ENCODE measurements around the gene MED26.

Gene MED26

GRCh38 chr19:16587833-16588823 lies 39.9 kb downstream of the MED26 start:
- peak in 3 of 4 experiments; percentile 33 to 47 (median 42) for DNase-seq

DNA sequence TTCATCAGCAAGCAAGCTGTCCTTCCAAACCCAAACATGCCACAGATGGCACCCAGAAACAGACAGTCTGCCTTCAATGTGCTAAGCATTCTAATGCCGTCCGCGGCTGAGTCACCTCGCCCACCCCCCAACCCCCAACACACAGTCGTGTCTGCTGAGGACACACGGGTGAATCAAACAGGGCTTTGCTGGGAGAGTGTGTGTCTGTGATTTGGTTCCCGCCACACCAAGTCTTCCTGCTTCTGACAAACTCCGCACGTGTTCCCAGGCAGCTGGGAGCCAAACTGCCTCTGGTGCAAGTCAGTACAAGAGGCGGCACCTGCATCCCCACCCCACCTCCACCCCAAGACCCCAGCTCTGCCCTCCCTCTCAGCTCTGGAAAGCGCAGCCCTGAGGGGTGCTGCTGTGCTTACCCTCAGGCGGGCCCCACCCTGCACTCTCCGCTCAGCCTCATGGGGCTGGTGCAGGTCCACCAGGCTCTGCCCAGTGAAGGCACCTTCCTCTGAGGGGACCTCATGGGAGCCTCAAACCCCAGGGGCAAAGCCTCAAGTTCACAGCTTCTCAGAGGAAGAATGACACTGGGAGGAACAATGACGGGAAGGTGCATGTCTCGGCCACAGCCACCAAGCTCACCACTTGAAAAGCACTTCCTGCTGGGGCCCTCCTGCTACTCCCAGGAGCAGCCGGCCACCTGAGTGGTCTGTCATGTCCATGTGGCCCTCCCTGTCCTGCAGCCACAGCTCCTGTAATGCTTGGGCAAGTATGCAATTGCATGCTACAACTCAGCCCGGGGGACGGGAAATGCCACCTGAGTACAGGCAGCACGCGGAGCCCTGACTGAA lies 40.8 kb downstream of the MED26 start:
- DNase-seq, result peak in 2 of 4 experiments; percentile 38 to 43

- no peak for DNase-seq
These were observed 41.5 kb downstream of the MED26 start for GRCh38 chr19:16586477-16586871.

GRCh38 chr19:16585808-16586476 lies 42.1 kb downstream of the MED26 start:
- no peak for DNase-seq

DNA sequence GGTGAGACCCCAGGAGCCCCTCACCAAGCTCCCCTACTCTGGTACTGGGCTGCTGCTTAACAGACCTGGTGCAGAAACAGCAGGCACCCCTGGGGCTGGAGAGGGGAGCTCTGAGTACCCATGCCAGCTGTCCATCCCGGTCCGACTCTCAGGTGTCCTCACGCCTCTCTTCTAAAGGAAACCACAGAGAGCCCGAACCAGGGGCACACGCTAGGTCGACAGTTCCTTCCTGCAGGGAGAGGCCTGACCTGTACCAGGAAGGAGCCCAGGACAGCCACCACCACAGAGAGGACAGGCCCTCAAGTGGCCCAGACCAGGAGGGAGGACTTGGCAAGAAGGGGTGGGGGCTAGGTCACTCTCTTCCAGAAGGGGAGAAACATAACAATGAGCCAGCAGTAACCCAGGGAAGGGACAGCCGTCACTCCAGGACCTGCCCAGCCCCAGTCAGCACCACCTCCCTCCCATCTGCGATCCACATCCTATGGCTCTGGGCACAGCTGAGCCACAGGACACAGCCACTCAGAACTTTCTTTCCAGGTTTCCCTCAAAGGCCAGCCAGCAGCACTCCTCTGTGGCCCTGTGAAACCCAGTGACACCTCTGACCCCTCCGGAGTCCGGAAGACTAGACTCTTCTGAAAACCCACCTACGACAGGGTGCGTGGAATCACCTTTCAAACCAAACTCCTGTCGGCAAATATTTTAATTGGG lies 42.8 kb downstream of the MED26 start:
- no peak for DNase-seq

GRCh38 chr19:16584248-16585093 lies 43.5 kb downstream of the MED26 start:
- DNase-seq, result peak; percentile 48 to 73 (median 64)

DNA sequence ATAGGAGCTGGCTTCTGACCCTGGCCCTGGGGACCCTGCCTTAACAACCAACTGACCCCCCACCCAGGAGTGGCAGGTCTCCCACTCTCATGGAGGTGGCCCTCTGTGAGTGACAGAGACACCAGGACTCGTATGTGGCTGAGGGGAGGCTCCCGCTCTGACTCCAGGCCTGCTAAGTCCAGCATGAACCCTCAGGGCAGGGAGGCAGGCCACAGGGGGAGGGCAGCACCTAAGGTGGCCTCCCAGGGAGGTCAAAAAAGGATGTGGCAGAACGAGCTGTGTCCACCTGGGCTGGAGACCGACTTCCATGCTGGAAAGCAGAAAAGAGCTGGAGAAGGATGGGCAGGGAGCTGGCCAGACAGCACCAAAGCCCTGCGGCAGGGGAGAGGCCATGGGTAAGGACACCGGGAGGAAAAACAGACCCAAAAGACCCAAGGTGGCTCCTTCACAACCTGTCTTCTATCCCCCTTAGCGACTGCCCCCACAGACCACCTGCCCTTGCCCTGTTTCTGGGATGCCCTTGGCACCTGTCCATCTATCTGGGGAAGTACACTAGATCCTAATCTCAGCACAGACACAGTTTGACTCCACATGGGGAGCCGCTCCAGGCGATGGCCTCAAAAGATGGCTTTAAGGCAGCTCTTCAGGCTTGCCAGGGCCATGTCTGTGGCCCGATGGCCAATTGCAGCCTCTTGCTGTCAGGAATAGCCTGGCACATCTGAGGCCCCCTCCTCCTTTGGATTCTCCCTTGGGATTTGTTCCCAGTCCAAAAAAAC lies 45.3 kb downstream of the MED26 start:
- no peak for DNase-seq

DNA sequence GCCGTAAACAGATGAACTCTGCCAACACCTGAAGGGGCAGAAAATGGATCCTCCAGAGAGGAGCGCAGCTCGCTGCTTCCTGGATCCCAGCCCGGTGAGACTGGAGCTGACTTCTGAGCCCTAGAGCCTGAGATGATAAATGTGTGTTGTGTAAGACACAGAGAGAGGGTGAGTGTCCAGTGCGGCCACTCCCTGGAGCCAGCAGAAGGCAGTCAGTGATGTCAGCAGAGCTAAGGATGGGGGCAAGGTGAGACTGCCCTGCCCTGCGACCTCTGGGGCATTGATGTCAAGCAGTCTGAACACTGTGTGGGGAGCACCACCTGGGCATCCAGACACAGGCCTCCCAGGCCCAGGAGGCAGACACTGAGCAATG lies 46.0 kb downstream of the MED26 start:
- no peak for DNase-seq

DNA sequence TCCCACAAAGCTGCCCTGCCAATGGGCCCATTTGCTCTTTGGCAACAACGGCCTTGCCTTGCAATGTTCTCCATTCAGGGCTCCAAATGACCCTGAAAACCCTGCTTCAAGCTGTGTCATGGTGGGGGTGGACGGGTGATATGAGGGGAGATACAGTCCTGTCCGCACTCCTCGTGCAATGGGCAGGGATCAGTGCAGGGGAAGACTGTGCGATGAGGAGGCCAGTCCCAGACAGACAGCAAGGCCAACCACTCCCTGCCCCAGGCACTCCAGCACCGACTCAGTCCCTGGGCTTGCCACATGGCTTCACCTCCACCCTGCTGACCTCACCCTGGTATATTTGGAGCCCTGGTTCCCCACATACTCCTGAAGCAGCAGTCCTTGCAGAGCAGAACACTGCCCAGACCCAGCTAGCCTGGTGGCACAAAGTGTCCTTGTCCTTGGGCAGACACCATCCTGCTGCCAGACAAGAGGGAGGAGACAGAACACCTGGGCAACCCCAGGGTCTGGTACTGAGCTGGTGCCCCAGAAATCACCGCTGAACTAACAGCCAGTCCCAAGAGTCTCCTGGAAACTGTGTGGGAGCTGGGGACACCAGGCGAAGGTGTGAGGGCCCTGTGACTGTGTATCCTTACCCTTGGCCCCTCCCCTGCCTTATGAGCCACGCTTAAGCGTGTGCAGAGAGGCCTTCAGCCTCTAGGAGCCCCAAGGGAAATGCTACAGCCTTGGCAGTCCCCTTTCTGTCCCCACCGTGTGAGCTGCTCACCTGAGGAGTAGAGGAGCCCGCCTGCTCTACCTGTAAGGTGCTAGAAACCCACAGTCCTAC lies 46.6 kb downstream of the MED26 start:
- no peak for DNase-seq

- no peak for DNase-seq
These were observed 48.6 kb downstream of the MED26 start for GRCh38 chr19:16579381-16579780.

DNA sequence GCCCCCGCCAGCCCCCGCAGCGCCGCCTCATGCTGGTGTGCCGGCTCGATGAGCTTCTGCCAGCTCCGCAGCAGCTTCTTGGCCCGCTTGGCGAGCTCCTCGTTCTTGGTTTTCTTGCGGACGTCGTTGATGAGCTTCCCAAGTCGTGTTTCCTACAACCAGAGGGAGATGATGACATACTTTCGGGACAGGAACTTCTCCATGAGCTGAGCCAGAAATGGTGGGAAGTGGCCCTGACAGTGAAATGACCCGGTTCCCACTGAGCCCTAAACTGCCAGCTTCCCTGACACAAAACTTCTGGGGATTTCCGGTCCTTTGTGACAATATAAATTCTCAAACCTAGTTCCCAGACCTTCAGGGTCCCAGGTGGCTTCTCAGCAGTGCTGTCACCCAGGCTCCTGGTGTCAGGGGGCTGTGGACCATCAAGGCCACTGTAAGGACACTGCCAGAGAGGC lies 50.4 kb downstream of the MED26 start:
- no peak for DNase-seq

DNA sequence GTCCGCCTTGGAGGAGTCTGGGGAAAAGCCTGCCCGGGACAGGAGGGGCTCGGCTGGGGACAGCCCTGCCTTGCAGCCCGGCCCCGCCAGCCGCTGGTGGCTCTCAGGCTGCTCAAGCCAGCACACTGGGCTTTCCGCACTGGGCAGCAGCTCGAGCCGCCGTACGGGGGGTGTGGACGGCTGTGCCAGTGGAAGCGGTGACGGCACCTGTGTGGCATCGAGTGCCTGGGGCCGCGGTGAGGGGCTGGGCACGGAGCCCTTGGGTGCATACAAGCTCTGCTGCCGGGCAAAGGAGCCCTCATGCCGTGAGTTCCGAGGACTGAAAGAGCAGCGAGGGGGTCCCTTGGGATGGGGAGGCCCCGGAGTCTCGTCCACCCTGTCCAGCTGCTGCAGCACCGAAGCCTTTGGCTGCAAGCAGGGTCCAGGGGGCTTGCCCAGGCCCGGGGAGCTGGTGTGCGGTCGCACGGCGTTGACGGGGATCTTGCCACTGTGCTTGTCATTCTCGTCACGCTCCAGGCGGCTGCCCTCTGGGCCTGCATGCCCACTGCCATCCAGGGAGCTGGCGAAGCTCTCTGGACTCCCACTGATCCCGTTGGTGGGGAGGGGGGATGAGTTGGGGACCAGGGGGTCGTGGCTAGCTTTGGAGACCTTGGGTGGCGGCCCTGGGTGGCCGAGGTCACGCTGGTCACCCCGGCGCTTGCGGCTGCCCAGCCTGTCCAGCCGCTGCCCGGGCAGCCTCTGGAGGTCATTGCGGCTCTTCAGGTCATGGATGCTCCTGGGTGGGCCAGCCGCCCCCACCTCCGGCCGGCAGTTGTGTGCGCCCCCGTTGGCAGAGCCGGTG lies 51.1 kb downstream of the MED26 start:
- no peak for DNase-seq

- no peak for DNase-seq
These were observed 51.9 kb downstream of the MED26 start for GRCh38 chr19:16575861-16576689.

- DNase-seq, result no peak
These were observed 52.7 kb downstream of the MED26 start for GRCh38 chr19:16575282-16575681.

GRCh38 chr19:16573925-16574324 lies 54.1 kb downstream of the MED26 start:
- no peak for DNase-seq

- DNase-seq, result no peak
These were observed 54.7 kb downstream of the MED26 start for GRCh38 chr19:16573296-16573695.

DNA sequence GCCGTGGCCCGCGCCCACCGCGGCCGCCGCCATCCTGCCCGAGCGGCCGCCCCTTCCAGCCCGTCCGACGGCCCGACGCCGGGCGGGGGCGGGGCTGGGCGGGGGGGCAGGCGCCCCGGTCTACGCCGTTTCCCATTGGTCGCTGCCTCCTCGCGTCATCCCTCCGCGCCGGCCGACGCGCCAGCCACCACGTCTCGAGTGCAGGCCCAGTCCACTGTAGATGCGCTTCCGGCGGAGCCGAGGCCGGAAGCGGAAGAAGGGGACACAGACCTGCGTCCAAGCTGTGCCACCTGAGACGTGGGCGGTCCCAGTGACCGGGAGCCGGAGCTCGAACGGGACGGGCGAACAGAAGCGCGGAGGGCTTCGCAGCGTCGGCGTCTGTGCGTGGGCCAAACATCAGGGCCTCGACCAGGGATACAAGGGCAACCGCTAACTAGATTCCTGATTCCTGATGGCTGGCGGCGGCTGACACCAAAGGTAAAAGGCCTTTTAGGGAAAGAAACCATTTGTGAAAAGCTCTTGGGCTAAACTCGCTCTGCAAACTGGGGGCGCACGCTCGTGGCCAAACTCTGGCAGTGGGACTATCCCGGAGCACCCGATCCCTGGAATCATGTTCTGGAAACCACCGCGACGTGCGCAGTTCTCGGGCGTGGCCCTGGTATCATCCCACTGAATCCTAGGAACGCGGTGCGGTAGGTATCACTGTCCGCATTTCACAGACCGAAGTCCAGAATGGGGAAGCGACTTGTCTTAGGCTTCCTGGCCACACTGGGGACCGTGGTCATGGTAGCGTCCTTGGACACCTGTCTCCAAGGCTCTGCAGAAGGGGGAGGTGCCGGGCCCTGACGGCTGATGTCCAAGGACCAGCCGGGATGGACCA lies 55.4 kb downstream of the MED26 start, which contains the start of gene SLC35E1:
SLC35E1 (minus strand) TSS at position 84 of the 880 bp plus-strand sequence; CDS start at position 33, 51 bp downstream.
- DNase-seq, result peak; percentile 85 to 88 (median 86)

Data from activated CD4-positive, CD25-positive, alpha-beta regulatory T cell (primary cell).